ENCODE data around the gene TCAP.

TCAP gene

GRCh38 chr17:39661744-39662541, 3.2 kb upstream of the TCAP start:
- H3K4me3 ChIP-seq (ENCODE audit: low read depth, low read length): no peak overlapping the region
- TF ChIP-seq CTCF (IDR thresholded peaks at IDR 0.05; ENCODE audit: low read depth, low read length, missing control alignments): no peak
- DNase-seq (ENCODE audit: low read depth): no peak
- in situ Hi-C loops (cut with HindIII; ENCODE audit: low sequenced_read_pairs): no loop called here

- DNase-seq (ENCODE audit: low read depth): no peak
- in situ Hi-C loops (cut with HindIII; ENCODE audit: low sequenced_read_pairs): no loop called here
- H3K4me3 ChIP-seq (ENCODE audit: low read depth, low read length): no peak overlapping the region
- no peak for TF ChIP-seq CTCF (IDR thresholded peaks at IDR 0.05; ENCODE audit: low read depth, low read length, missing control alignments)
Observed at GRCh38 chr17:39662551-39663339, 2.4 kb upstream of the TCAP start.

- in situ Hi-C loops (cut with HindIII; ENCODE audit: low sequenced_read_pairs): no loop called here
- TF ChIP-seq CTCF (IDR thresholded peaks at IDR 0.05; ENCODE audit: low read depth, low read length, missing control alignments): no peak
- no peak overlapping the region for H3K4me3 ChIP-seq (ENCODE audit: low read depth, low read length)
- no peak for DNase-seq (ENCODE audit: low read depth)
Observed at GRCh38 chr17:39663340-39663687, 1.8 kb upstream of the TCAP start.

GRCh38 chr17:39663688-39664580, 1.2 kb upstream of the TCAP start:
- TF ChIP-seq CTCF (IDR thresholded peaks at IDR 0.05; ENCODE audit: low read depth, low read length, missing control alignments): no peak
- in situ Hi-C loops (cut with HindIII; ENCODE audit: low sequenced_read_pairs): no loop called here
- H3K4me3 ChIP-seq (ENCODE audit: low read depth, low read length): no peak overlapping the region
- DNase-seq (ENCODE audit: low read depth): no peak

GRCh38 chr17:39665642-39666224, 584 bp downstream of the TCAP start:
- H3K4me3 ChIP-seq (ENCODE audit: low read depth, low read length): no peak overlapping the region
- DNase-seq (ENCODE audit: low read depth): no peak
- TF ChIP-seq CTCF (IDR thresholded peaks at IDR 0.05; ENCODE audit: low read depth, low read length, missing control alignments): no peak
- in situ Hi-C loops (cut with HindIII; ENCODE audit: low sequenced_read_pairs): no loop called here

- DNase-seq (ENCODE audit: low read depth): no peak
- no peak overlapping the region for H3K4me3 ChIP-seq (ENCODE audit: low read depth, low read length)
- TF ChIP-seq CTCF (IDR thresholded peaks at IDR 0.05; ENCODE audit: low read depth, low read length, missing control alignments): no peak
- in situ Hi-C loops (cut with HindIII; ENCODE audit: low sequenced_read_pairs): no loop called here
Observed at GRCh38 chr17:39666231-39666600, 1.1 kb downstream of the TCAP start.
